Measurements from ENCODE around the gene SYNDIG1.

Gene SYNDIG1

DNA sequence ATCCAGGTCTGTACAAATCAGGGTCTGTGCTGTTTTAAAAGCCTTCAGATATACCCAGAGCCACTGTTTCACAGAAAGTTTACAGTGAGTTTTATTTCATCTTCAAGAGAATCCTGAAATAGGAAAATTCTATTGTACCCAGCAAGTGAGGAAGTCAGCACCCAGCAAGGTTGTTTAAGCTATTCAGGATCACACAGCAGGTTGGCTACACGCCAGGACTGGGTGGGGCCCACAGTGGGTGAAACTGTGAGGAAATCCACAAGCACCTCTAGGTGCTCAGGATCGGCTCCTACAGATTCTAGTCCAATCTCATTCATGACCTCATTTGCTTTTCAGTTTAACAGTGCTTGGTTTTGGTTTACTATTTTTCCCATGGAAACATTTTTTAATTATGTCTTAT lies 128.9 kb downstream of the SYNDIG1 start:
- no peaks in the 10 kb centered on the region for H3K36me3 ChIP-seq
- H3K27me3 ChIP-seq = no peaks in the 10 kb centered on the region
- no peaks in the 10 kb centered on the region for H3K9me3 ChIP-seq
- no peak overlapping the region for H3K4me3 ChIP-seq (ENCODE audit: low read depth in 1 of 2, low read length in 1 of 2)
- no peak for TF ChIP-seq CTCF (IDR thresholded peaks at IDR 0.05)
- no peak overlapping the region for H3K27ac ChIP-seq
- H3K4me1 ChIP-seq (ENCODE audit: control insufficient read depth in 1 of 2, insufficient read depth in 1 of 2, low read depth in 1 of 2, low read length in 1 of 2) = no peaks in the 10 kb centered on the region

- Histone ChIP-seq H3K36me3 (no peaks in the 10 kb centered on the region), H3K9me3 (no peaks in the 10 kb centered on the region), H3K4me1 (ENCODE audit: control insufficient read depth in 1 of 2, insufficient read depth in 1 of 2, low read depth in 1 of 2, low read length in 1 of 2) (no peaks in the 10 kb centered on the region), H3K4me3 (ENCODE audit: low read depth in 1 of 2, low read length in 1 of 2) (no peak overlapping the region), H3K27ac (no peak overlapping the region), H3K27me3 (no peaks in the 10 kb centered on the region)
- TF ChIP-seq CTCF (IDR thresholded peaks at IDR 0.05) = no peak
Observed at GRCh38 chr20:24598996-24599395, 129.6 kb downstream of the SYNDIG1 start.

- TF ChIP-seq CTCF (IDR thresholded peaks at IDR 0.05) = no peak
- no peaks in the 10 kb centered on the region for H3K36me3 ChIP-seq
- H3K9me3 ChIP-seq = no peaks in the 10 kb centered on the region
- H3K27ac ChIP-seq = no peak overlapping the region
- H3K4me3 ChIP-seq (ENCODE audit: low read depth in 1 of 2, low read length in 1 of 2) = no peak overlapping the region
- no peaks in the 10 kb centered on the region for H3K27me3 ChIP-seq
- no peaks in the 10 kb centered on the region for H3K4me1 ChIP-seq (ENCODE audit: control insufficient read depth in 1 of 2, insufficient read depth in 1 of 2, low read depth in 1 of 2, low read length in 1 of 2)
Observed at GRCh38 chr20:24600012-24600411, 130.6 kb downstream of the SYNDIG1 start.

DNA sequence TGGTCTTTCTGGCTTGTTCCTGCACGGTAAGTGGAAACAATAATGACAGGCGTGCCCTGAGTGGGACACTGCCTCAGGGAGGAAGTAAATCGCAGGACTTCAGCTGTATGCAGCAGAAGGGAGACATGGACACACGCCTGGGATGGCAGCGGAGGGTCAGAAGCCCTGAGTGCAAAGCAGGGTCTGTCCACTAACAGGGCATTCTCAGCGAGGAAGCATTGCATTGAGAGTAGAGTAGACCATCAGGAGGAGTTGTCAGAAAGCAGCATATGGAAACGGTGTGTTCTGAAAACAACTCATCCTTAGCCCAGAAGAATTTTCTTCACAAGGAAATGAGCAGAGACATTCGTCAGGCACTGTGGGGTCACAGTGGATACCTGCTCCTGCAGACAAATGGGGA lies 134.0 kb downstream of the SYNDIG1 start:
- Histone ChIP-seq H3K4me1 (ENCODE audit: control insufficient read depth in 1 of 2, insufficient read depth in 1 of 2, low read depth in 1 of 2, low read length in 1 of 2) (no peaks in the 10 kb centered on the region), H3K36me3 (no peaks in the 10 kb centered on the region), H3K9me3 (no peaks in the 10 kb centered on the region), H3K27ac (no peak overlapping the region), H3K4me3 (ENCODE audit: low read depth in 1 of 2, low read length in 1 of 2) (no peak overlapping the region), H3K27me3 (no peaks in the 10 kb centered on the region)
- TF ChIP-seq CTCF (IDR thresholded peaks at IDR 0.05) = no peak

DNA sequence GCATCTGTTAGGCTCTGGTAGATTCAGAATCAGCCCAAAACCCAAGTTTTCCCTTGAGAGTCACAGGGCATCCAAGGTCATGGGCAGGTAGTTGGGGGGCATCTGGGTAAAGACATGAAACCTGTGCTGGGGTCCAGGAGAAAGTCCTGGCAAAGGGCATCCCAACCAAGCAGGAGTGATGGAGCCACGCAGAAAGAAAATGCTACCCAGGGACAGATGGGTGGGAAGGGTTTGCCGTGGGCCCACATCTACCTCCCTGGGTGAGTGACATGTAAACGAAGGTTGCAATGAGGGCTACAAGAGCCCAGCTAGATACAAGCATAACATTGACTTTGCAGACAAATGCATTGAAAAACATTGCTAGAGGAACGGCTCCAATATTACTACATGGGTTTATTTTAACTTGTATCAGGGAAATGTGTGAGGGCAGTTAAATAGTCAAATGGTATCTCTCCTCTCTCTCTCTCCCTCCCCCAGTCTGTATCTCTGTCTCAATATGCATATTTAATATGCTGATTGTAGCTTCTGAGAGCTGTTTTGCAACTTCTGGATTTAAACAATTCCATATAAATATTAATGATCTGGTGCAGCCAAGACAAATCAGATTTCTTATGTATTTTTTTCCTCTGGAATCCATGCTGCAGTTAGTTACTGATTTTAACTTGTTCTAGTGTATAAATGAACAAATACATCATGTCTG lies 135.7 kb downstream of the SYNDIG1 start:
- Histone ChIP-seq H3K27ac (no peak overlapping the region), H3K36me3 (no peaks in the 10 kb centered on the region), H3K4me1 (ENCODE audit: control insufficient read depth in 1 of 2, insufficient read depth in 1 of 2, low read depth in 1 of 2, low read length in 1 of 2) (no peaks in the 10 kb centered on the region), H3K9me3 (no peaks in the 10 kb centered on the region), H3K27me3 (no peaks in the 10 kb centered on the region), H3K4me3 (ENCODE audit: low read depth in 1 of 2, low read length in 1 of 2) (no peak overlapping the region)
- TF ChIP-seq CTCF (IDR thresholded peaks at IDR 0.05) = no peak

All from neutrophil (primary cell).